HG02852 (cell line): ENCODE measurements around the gene ST8SIA4.
"Not testable (repeated sequence)": the region's sequence is repeated elsewhere in the genome, so short reads cannot be mapped to it uniquely, and the experiment has no call there.

Experiments used
- ATAC-seq: cut with Tn5 transposase; IDR thresholded peaks from one replicate; pipeline ENCODE4 v1.9.1; 2021; ENCODE audit warnings: mild to moderate bottlenecking, moderate library complexity; ENCODE audit not compliant: unreplicated experiment

Gene ST8SIA4

DNA sequence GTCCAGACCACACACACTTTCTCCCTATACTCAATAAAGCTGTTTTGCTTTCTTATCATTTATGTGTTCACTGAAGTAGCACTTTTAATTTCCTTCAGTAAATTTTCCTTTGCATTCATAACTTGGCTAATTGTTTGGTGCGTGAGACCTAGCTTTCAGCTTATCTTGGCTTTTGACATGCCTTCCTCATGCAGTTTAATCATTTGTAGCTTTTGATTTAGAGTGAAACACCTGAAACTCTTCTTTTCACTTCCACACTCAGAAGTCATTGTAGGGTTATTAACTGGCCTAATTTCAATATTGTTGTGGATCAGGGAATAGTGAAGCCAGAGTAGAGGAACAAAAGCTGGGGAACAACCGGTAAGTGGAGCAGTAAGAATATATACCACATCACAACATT, 114.7 kb downstream of the ST8SIA4 start:
- ATAC-seq = no peak

GRCh38 chr5:100787648-100788047, 115.4 kb downstream of the ST8SIA4 start:
- peak; percentile 86 for ATAC-seq

DNA sequence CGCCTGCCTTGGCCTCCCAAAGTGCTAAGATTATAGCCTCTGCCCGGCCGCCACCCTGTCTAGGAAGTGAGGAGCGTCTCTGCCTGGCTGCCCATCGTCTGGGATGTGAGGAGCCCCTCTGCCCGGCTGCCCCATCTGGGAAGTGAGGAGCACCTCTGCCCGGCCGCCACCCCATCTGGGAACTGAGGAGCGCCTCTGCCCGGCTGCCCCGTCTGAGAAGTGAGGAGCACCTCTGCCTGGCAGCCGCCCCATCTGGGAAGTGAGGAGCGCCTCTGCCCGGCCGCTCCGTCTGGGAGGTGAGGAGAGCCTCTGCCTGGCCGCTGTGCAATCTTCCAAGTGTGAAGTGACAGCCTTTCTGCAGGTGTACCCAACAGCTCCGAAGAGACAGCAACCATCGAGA, 117.5 kb downstream of the ST8SIA4 start:
- not testable (repeated sequence) for ATAC-seq

GRCh38 chr5:100780376-100780870, 122.7 kb downstream of the ST8SIA4 start:
- ATAC-seq = peak; percentile 84

GRCh38 chr5:100779669-100780375, 123.3 kb downstream of the ST8SIA4 start:
- peak; percentile 25 for ATAC-seq

DNA sequence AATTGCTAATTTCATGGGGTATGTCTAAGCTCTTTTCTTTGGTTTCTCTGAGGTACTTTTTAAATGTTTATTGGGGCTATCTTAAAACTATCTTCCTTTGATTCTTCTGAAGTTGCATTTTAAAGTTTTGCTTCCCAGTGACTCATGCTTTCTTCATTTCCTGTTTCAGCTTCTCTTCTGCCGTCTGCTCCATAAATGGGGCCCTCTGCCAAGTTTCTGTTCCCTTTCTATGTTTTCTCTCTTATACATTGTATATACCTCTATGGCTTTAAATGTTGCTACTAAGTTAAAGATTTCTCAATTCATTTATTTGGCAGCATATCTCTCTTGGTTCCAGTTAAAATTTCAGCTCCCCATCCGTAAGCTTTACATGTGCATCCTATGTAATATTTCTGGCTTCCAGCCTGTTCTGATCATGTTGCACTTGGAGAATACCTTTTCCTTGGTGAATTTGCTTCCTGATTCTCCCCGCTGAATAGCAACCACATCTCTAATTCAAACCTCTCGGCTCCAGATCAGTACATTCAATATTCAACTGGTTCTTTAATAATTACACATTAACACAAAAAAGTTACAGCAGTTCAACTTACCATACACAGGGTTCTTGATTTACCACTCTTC, 125.3 kb downstream of the ST8SIA4 start:
- peak; percentile 70 for ATAC-seq

GRCh38 chr5:100775533-100775855, 127.6 kb downstream of the ST8SIA4 start:
- ATAC-seq = no peak

- ATAC-seq = no peak
Measured at GRCh38 chr5:100772548-100772947, 130.5 kb downstream of the ST8SIA4 start.

- ATAC-seq = no peak
Measured at GRCh38 chr5:100772006-100772405, 131.1 kb downstream of the ST8SIA4 start.

- no peak for ATAC-seq
Measured at GRCh38 chr5:100771181-100771580, 131.9 kb downstream of the ST8SIA4 start.

DNA sequence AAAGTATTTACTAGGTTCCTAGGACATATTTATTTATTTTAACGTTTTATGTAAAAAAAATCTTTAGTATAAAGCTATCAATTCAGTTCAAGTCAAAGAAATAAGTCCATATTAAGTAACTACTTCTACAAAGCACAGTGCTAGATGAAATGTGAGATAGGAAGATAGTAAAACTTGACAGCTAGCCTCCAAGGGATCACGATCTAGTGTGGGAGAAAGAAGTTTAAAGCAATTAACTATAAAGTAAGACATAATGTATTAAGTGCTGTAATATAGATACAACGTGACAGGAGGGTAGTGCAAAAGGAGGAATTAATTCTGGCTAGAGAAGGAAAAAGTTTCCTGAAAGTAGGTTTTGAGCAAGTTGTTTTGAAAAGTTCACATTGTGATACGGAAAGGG, 134.9 kb downstream of the ST8SIA4 start:
- no peak for ATAC-seq

GRCh38 chr5:100762995-100763394, 140.1 kb downstream of the ST8SIA4 start:
- no peak for ATAC-seq

DNA sequence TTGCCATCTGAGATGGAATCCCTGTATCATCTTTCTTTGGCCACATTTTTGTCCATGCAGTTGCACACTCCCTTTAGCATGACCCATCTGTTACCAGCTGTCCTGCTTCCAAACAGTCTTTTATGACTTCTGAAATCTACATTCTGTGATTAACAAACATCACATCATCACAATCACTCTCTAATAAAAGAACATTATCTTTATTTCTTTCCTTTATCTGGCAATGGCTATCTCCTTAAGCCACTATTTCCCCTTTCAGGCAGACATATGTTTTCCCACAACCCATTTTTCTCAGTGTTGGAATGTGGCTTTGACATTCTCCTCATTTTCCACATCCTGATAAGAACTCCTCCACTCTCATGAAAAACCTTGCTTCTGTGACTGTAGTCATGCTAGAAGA, 141.0 kb downstream of the ST8SIA4 start:
- no peak for ATAC-seq

- ATAC-seq = no peak
Measured at GRCh38 chr5:100761192-100761591, 141.9 kb downstream of the ST8SIA4 start.

GRCh38 chr5:100760688-100761087, 142.4 kb downstream of the ST8SIA4 start:
- no peak for ATAC-seq

GRCh38 chr5:100758780-100759179, 144.3 kb downstream of the ST8SIA4 start:
- ATAC-seq = no peak

- no peak for ATAC-seq
Measured at GRCh38 chr5:100758306-100758705, 144.8 kb downstream of the ST8SIA4 start.

DNA sequence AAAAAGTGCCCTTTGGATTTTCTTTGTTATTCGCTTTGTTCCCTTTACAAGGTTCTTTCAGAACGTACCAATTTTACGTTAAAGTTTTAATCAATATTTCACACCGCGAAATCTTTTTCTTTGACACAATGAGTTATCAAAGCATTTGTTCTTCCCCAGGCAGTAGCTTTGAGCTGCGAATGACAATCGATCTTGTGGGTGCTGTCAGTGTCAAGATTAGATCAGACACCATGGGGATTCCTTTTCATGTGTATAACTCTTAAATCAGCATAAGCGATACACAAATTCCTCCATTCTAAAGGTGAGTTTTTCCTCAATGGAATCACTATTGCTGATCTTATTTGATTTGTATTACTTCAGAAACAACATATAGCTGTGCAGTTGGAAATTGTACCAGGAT, 145.5 kb downstream of the ST8SIA4 start:
- ATAC-seq = no peak
